ENCODE results near the gene IL6R. TPM values are rescaled to one million over a fixed set of nuclear protein-coding genes. Genes with fewer than 3 reads are reported as not detected.
A peak's percentile ranks its signal among the peaks of the same experiment; 100 is the strongest.
"Not testable (repeated sequence)": the region's sequence is repeated elsewhere in the genome, so short reads cannot be mapped to it uniquely, and the experiment has no call there.

IL6R gene
- total RNA-seq, 2 experiments from 2014 or later: 9.1 to 9.3 TPM

GRCh38 chr1:154486756-154487155 is 81.6 kb downstream of the IL6R start:
- not testable (repeated sequence) for H3K4me1 Mint-ChIP-seq; DNase-seq; H3K4me3 Mint-ChIP-seq; H3K27ac Mint-ChIP-seq; H3K9me3 Mint-ChIP-seq; H3K36me3 Mint-ChIP-seq (ENCODE audit: low read depth)
- peaks cover 23% of the 10 kb centered on the region for H3K27me3 Mint-ChIP-seq
- POLR2A ChIA-PET: interaction anchor here (0.6 kb wide), 1 partner anchor 37 kb away, joined by 5 read pairs; no protein-coding TSS in a partner anchor
- CTCF ChIA-PET: interaction anchor here (2.3 kb wide), 1 partner anchor 59 kb away, joined by 8 read pairs; no protein-coding TSS in a partner anchor

DNA sequence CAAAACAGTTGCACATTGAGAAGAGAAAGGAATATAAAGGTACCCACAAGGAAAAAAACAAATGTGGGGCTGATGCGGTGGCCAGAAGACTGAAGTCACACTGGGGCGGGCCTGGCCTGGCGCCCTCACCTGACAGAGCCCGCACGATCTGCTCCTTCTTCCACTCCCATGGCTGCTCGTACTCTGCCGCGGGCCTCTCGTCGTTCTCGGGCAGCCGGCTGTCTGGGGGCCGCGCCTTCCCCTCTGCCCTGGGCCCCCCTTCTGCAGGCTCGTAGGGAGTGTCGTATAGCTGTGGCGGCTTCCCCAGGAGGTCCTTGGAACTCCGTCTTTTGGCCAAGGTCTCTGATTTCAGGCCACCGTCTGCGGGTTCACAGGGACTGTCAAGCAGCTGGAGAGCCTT is 83.8 kb downstream of the IL6R start:
- CTCF ChIA-PET: interaction anchor here (1.0 to 1.2 kb wide), 2 partner anchors 8 to 58 kb away, joined by 3 read pairs; no protein-coding TSS in a partner anchor
- POLR2A ChIA-PET: no interaction called here
- no peak overlapping the region for H3K27ac Mint-ChIP-seq

DNA sequence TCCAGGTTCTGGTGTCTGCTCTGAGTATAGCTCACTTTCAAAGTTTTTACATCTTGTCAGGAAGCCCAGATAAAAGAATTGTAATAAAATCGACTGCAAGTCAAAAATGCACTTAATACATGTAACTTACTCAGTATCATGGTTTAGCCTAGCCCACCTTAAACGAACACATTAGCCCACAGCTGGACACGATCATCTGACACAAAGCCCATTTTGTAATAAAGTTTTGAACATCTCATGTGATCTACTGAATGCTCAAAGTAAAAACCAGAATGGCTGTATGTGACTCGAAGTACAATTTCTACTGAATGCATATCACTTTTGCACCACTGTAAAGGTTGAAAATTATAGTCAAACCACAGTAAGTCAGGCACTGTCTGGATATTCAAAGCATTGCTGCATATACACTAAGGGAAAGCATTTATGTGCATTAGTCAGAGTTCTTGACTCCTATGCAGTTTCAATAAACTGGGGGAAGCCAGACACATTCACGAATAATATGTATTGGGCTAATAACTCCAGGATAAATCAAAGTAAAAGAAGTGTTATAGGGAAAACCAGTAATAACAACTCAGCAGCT is 84.6 kb downstream of the IL6R start:
- no peak overlapping the region for H3K4me3 Mint-ChIP-seq
- POLR2A ChIA-PET: no interaction called here
- no peak overlapping the region for H3K27ac Mint-ChIP-seq
- peaks cover 15% of the 10 kb centered on the region for H3K27me3 Mint-ChIP-seq
- DNase-seq: no peak
- H3K9me3 Mint-ChIP-seq: no peaks in the 10 kb centered on the region
- CTCF ChIA-PET: interaction anchor here (1.0 kb wide), 1 partner anchor 9 kb away, joined by 3 read pairs; no protein-coding TSS in a partner anchor
- H3K36me3 Mint-ChIP-seq (ENCODE audit: low read depth): no peaks in the 10 kb centered on the region
- peaks cover 24% of the 10 kb centered on the region for H3K4me1 Mint-ChIP-seq

More for the DNA sequence above, 83.8 kb downstream of the IL6R start:
- Mint-ChIP-seq H3K27me3 (peaks cover 19% of the 10 kb centered on the region), H3K9me3 (no peaks in the 10 kb centered on the region), H3K4me3 (no peak overlapping the region), H3K36me3 (ENCODE audit: low read depth) (no peaks in the 10 kb centered on the region), H3K4me1 (peaks cover 24% of the 10 kb centered on the region)
- no peak for DNase-seq

DNA sequence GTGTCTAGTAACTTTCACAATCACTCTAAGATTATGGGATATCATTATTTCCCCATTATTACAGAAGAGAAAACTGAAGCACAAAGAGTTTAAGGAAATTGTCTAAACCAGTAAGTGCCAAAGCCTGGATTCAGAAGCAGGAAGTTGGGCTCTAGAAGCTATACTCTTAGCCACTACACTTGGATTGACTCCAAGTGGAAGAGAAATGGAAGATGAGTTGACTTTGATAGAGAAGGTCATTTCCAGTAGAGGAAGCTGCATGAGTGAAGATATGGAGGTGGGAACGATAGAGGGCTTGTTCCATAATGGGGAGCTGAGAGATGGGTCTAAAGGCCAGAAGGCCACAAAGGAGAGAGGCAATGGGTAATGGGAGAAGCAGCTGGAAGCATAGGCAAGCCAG is 85.2 kb downstream of the IL6R start:
- CTCF ChIA-PET: no interaction called here
- H3K36me3 Mint-ChIP-seq (ENCODE audit: low read depth): no peaks in the 10 kb centered on the region

GRCh38 chr1:154492115-154492514 is 87.0 kb downstream of the IL6R start:
- DNase-seq: no peak
- ChIA-PET CTCF (interaction anchor here (1.3 kb wide), 1 partner anchor 55 kb away, joined by 3 read pairs; no protein-coding TSS in a partner anchor), POLR2A (no interaction called here)
- no peaks in the 10 kb centered on the region for H3K9me3 Mint-ChIP-seq
- H3K4me1 Mint-ChIP-seq: peaks cover 38% of the 10 kb centered on the region
- H3K27ac Mint-ChIP-seq: peak overlapping the region; percentile 61
- H3K4me3 Mint-ChIP-seq: no peak overlapping the region
- H3K36me3 Mint-ChIP-seq (ENCODE audit: low read depth): no peaks in the 10 kb centered on the region
- peaks cover 10% of the 10 kb centered on the region for H3K27me3 Mint-ChIP-seq

More for the DNA sequence above, 85.2 kb downstream of the IL6R start:
- no peak for DNase-seq
- peaks cover 24% of the 10 kb centered on the region for H3K4me1 Mint-ChIP-seq
- H3K4me3 Mint-ChIP-seq: no peak overlapping the region
- H3K9me3 Mint-ChIP-seq: no peaks in the 10 kb centered on the region
- H3K27me3 Mint-ChIP-seq: peaks cover 15% of the 10 kb centered on the region
- POLR2A ChIA-PET: interaction anchor here (0.7 kb wide), 1 partner anchor 16 kb away, joined by 3 read pairs; no protein-coding TSS in a partner anchor
- H3K27ac Mint-ChIP-seq: no peak overlapping the region

- H3K4me1 Mint-ChIP-seq: peaks cover 40% of the 10 kb centered on the region
- no peaks in the 10 kb centered on the region for H3K36me3 Mint-ChIP-seq (ENCODE audit: low read depth)
- DNase-seq: peak; percentile 40
- POLR2A ChIA-PET: interaction anchor here (0.6 kb wide), 1 partner anchor 31 kb away, joined by 6 read pairs; no protein-coding TSS in a partner anchor
- peaks cover 10% of the 10 kb centered on the region for H3K27me3 Mint-ChIP-seq
- CTCF ChIA-PET: no interaction called here
- H3K4me3 Mint-ChIP-seq: no peak overlapping the region
- H3K9me3 Mint-ChIP-seq: no peaks in the 10 kb centered on the region
- peak overlapping the region; percentile 88 for H3K27ac Mint-ChIP-seq
Measured at GRCh38 chr1:154493276-154493675, 88.1 kb downstream of the IL6R start.

GRCh38 chr1:154495496-154496273 is 90.5 kb downstream of the IL6R start:
- H3K4me3 Mint-ChIP-seq: no peak overlapping the region
- ChIA-PET POLR2A (no interaction called here), CTCF (no interaction called here)
- peaks cover 28% of the 10 kb centered on the region for H3K27me3 Mint-ChIP-seq
- no peak for DNase-seq
- no peaks in the 10 kb centered on the region for H3K9me3 Mint-ChIP-seq
- H3K36me3 Mint-ChIP-seq (ENCODE audit: low read depth): peaks cover 3% of the 10 kb centered on the region
- peaks cover 40% of the 10 kb centered on the region for H3K4me1 Mint-ChIP-seq
- peak overlapping the region; percentile 46 for H3K27ac Mint-ChIP-seq

GRCh38 chr1:154496383-154496782 is 91.2 kb downstream of the IL6R start:
- H3K36me3 Mint-ChIP-seq (ENCODE audit: low read depth): peaks cover 6% of the 10 kb centered on the region
- ChIA-PET POLR2A (no interaction called here), CTCF (interaction anchor here (1.5 kb wide), 1 partner anchor 50 kb away, joined by 4 read pairs; no protein-coding TSS in a partner anchor)
- H3K4me3 Mint-ChIP-seq: no peak overlapping the region
- H3K27ac Mint-ChIP-seq: no peak overlapping the region
- no peak for DNase-seq
- peaks cover 31% of the 10 kb centered on the region for H3K27me3 Mint-ChIP-seq
- H3K4me1 Mint-ChIP-seq: peaks cover 40% of the 10 kb centered on the region
- no peaks in the 10 kb centered on the region for H3K9me3 Mint-ChIP-seq

DNA sequence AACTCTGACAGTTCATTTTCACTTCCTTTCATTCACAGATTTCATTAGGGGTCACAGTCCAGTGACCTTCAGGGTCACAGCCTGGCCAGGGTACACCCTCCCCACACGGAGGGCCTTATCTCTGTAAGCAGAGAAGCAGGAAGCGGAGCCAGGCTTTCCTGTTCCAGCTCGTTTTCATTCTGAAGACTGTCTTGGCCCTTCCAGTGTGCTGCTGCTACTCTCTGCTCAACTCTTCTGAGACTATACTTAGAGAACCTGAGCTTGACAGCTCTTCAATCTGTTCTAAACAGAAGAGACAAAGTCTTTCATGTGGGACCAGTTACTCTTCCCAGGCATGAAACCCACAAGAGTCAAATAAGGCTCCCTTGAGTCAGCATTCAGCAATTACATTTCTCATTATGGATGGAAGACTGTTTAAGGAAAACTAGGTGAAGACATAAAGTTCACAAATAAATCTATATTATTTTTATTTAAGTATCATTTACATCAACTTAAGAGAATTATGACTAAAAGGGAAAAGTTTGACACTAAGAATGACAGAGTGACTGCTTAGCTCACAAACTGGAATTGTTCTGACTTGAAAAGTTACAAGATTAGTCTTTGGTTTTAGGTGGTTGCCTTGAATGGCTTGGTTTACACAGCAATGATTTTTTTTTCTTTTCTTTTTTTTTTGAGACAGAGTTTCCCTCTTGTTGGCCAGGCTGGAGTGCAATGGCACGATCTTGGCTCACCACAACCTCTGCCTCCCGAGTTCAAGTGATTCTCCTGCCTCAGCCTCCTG is 92.1 kb downstream of the IL6R start:
- H3K27me3 Mint-ChIP-seq: peaks cover 28% of the 10 kb centered on the region
- ChIA-PET CTCF (interaction anchor here (0.6 to 1.5 kb wide), 2 partner anchors 49 to 573 kb away, joined by 3 to 4 read pairs; no protein-coding TSS in a partner anchor), POLR2A (interaction anchor here (0.6 kb wide), 1 partner anchor 61 kb away, joined by 4 read pairs; no protein-coding TSS in a partner anchor)
- no peaks in the 10 kb centered on the region for H3K9me3 Mint-ChIP-seq
- H3K36me3 Mint-ChIP-seq (ENCODE audit: low read depth): peaks cover 6% of the 10 kb centered on the region
- peaks cover 33% of the 10 kb centered on the region for H3K4me1 Mint-ChIP-seq
- no peak for DNase-seq
- H3K27ac Mint-ChIP-seq: no peak overlapping the region
- no peak overlapping the region for H3K4me3 Mint-ChIP-seq

GRCh38 chr1:154499446-154499845 is 94.3 kb downstream of the IL6R start:
- no peak overlapping the region for H3K27ac Mint-ChIP-seq
- H3K9me3 Mint-ChIP-seq: no peaks in the 10 kb centered on the region
- CTCF ChIA-PET: interaction anchor here (1.0 kb wide), 1 partner anchor 47 kb away, joined by 3 read pairs; no protein-coding TSS in a partner anchor
- peaks cover 6% of the 10 kb centered on the region for H3K36me3 Mint-ChIP-seq (ENCODE audit: low read depth)
- peaks cover 20% of the 10 kb centered on the region for H3K4me1 Mint-ChIP-seq
- peaks cover 46% of the 10 kb centered on the region for H3K27me3 Mint-ChIP-seq
- no peak for DNase-seq
- POLR2A ChIA-PET: no interaction called here
- H3K4me3 Mint-ChIP-seq: no peak overlapping the region

- Mint-ChIP-seq H3K36me3 (ENCODE audit: low read depth) (peaks cover 6% of the 10 kb centered on the region), H3K4me3 (no peak overlapping the region), H3K27me3 (peaks cover 55% of the 10 kb centered on the region), H3K4me1 (peaks cover 18% of the 10 kb centered on the region), H3K9me3 (no peaks in the 10 kb centered on the region), H3K27ac (no peak overlapping the region)
- POLR2A ChIA-PET: no interaction called here
- CTCF ChIA-PET: interaction anchor here (1.0 to 1.2 kb wide), 2 partner anchors 21 to 46 kb away, joined by 3 to 4 read pairs; no protein-coding TSS in a partner anchor
- no peak for DNase-seq
Measured at GRCh38 chr1:154500533-154500932, 95.4 kb downstream of the IL6R start.

DNA sequence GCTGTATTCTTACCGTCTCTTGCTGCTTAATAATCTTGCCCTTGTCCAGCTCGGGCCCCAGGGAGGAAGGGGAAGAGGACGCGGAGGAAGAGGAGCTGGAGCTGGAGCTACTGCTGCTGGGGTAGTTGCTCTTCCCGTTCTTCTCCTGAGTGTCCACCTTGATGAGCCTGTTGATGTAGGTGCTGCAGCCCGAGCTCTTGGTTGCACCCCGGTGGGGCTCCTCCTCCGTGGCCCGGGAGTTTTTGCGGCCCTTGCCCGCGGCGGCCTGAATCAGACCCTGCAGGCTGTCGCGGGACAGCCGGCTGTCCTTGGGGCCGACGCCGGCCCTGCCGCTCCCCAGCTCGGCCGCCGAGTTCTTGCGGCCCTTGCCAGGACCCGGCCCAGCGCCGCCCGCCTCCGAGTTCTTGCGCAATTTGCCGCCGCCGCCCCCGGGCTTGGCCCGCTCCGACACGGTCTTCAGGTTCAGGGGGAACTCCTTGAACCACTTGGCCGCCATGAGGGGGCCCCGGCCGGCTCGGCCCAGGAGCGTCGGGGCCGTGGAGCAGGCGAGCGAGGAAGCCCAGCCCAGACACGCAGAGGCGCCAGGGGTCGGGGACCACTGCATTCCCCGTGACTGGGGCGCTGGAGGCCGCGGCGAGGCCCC is 96.4 kb downstream of the IL6R start:
- CTCF ChIA-PET: interaction anchor here (1.2 to 1.3 kb wide), 2 partner anchors 22 to 45 kb away, joined by 3 to 4 read pairs; no protein-coding TSS in a partner anchor
- H3K27me3 Mint-ChIP-seq: peaks cover 64% of the 10 kb centered on the region
- no peak overlapping the region for H3K4me3 Mint-ChIP-seq
- H3K36me3 Mint-ChIP-seq (ENCODE audit: low read depth): peaks cover 6% of the 10 kb centered on the region
- H3K4me1 Mint-ChIP-seq: peaks cover 11% of the 10 kb centered on the region
- H3K9me3 Mint-ChIP-seq: no peaks in the 10 kb centered on the region
- POLR2A ChIA-PET: no interaction called here
- no peak for DNase-seq
- no peak overlapping the region for H3K27ac Mint-ChIP-seq
